Caco-2 (cell line): Measurements from ENCODE around the gene SGCD. TPM values are rescaled to one million over a fixed set of nuclear protein-coding genes. Genes with fewer than 3 reads are reported as not detected.

Source experiments
- BruUV-seq: library from RNA; stranded (reverse); fragments of 400-500 nt; replicated peaks from 2 replicates; lab custom pipeline; 2021; lab: Mats Ljungman, UMichigan
- CTCF ChIA-PET: fragments of 300-600 bp; sonication (Branson Sonifier 250); formaldehyde crosslinking; loops from one replicate; lab custom pipeline; 2022; ENCODE audit warnings: antibody characterized with exemption; lab: Charles Lee
- POLR2A ChIA-PET: fragments of 300-600 bp; sonication (Branson Sonifier 250); formaldehyde crosslinking; loops from one replicate; lab custom pipeline; 2022; ENCODE audit warnings: antibody characterized with exemption; lab: Charles Lee
- DNase-seq, 2 experiments: peaks; one replicate each; pipeline versions ENCODE4 v3.0.0 to v3.0.0-alpha.2; 2020 to 2022
- H3K27me3 ChIP-seq: replicated peaks from 2 replicates; pipeline ENCODE4 v1.6.0; 2011; ENCODE audit warnings: low read length; ENCODE audit not compliant: control insufficient read depth, insufficient read depth
- H3K36me3 ChIP-seq: 2 replicates; pipeline ENCODE4 v1.5.1; 2011; ENCODE audit warnings: low read length; ENCODE audit not compliant: control insufficient read depth, insufficient read depth
- H3K4me1 ChIP-seq: fragments of 250-450 bp; sonication (Bioruptor Pico); 2 replicates; pipeline ENCODE4 v1.5.1; 2020; ENCODE audit warnings: mild to moderate bottlenecking
- H3K4me3 ChIP-seq: 2 replicates; pipeline ENCODE4 v1.5.1; 2011; ENCODE audit warnings: low read depth, mild to moderate bottlenecking, control low read depth, low read length
- H3K9me3 ChIP-seq: fragments of 250-450 bp; sonication (Bioruptor Pico); 2 replicates; pipeline ENCODE4 v1.5.1; 2020; ENCODE audit warnings: mild to moderate bottlenecking, moderate library complexity
- H3K27ac Mint-ChIP-seq: one replicate; pipeline ENCODE4 v1.8.0; 2022; ENCODE audit warnings: mixed read lengths; ENCODE audit not compliant: unreplicated experiment
- H3K27me3 Mint-ChIP-seq: one replicate; pipeline ENCODE4 v1.8.0; 2022; ENCODE audit warnings: mixed read lengths; ENCODE audit not compliant: insufficient read depth, unreplicated experiment
- H3K36me3 Mint-ChIP-seq: one replicate; pipeline ENCODE4 v1.8.0; 2022; ENCODE audit warnings: mild to moderate bottlenecking, mixed read lengths; ENCODE audit not compliant: insufficient read depth, unreplicated experiment
- H3K4me1 Mint-ChIP-seq: one replicate; pipeline ENCODE4 v1.8.0; 2022; ENCODE audit warnings: low read depth, mixed read lengths; ENCODE audit not compliant: unreplicated experiment
- H3K4me3 Mint-ChIP-seq: one replicate; pipeline ENCODE4 v1.8.0; 2022; ENCODE audit warnings: mild to moderate bottlenecking, moderate library complexity, mixed read lengths; ENCODE audit not compliant: unreplicated experiment
- H3K9me3 Mint-ChIP-seq: one replicate; pipeline ENCODE4 v1.8.0; 2022; ENCODE audit warnings: mixed read lengths; ENCODE audit not compliant: unreplicated experiment
- intact Hi-C: fragments of 100-400 bp; cut with micrococcal nuclease; formaldehyde crosslinking; loops from one replicate; pipeline ENCODE4 v1.10.0; 2022; ENCODE audit not compliant: unreplicated experiment
- total RNA-seq: library from RNA; stranded (reverse); gene quantifications from 2 replicates; pipeline ENCODE4 v1.2.3, GENCODE V29; 2022
- TF ChIP-seq, protein P1 (sequence below), 2 experiments: fragments of 200-600 bp in 1 of 2; IDR thresholded peaks; 1 replicate in 1 of 2; 2 replicates in 1 of 2; pipeline versions ENCODE4 v1.5.1 to v1.8.0; 2011 to 2022; ENCODE audit warnings: antibody characterized with exemption in 1 of 2, control low read depth in 1 of 2, inconsistent platforms in 1 of 2, low read depth in 1 of 2, low read length in 1 of 2, mild to moderate bottlenecking in 1 of 2, moderate library complexity in 1 of 2; ENCODE audit not compliant: insufficient read depth in 1 of 2, severe bottlenecking in 1 of 2, unreplicated experiment in 1 of 2

Gene SGCD
- total RNA-seq, 1 experiment from 2014 or later, result 0.20 TPM

DNA sequence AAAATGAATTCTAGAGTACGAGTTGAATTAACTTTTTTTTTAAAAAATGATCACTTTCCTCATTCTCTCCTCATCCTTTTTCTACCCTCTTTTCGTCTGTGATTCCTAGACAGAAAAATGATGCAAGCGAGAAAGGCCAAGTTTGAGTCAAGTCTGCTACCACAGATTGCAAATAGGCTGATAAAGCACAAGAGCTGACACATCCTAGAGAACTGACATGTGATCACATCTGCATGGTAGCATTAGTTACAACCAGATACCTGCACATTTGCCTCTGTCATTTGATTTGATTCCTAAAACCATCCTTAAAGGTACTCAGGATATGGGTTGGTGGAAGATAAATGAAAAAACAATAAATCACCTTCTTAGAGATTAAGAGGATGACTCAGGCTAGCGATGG, 297.7 kb downstream of the SGCD start:
- CTCF ChIA-PET, result no interaction called here
- no peaks in the 10 kb centered on the region for H3K9me3 ChIP-seq
- no peaks in the 10 kb centered on the region for H3K4me1 ChIP-seq
- no peak for DNase-seq
- no peaks in the 10 kb centered on the region for H3K4me1 Mint-ChIP-seq
- H3K36me3 Mint-ChIP-seq, result no peaks in the 10 kb centered on the region
- POLR2A ChIA-PET, result no interaction called here
- H3K36me3 ChIP-seq, result no peaks in the 10 kb centered on the region
- no peaks in the 10 kb centered on the region for H3K9me3 Mint-ChIP-seq
- BruUV-seq, result no TSS peak
- TF ChIP-seq, protein P1, sequence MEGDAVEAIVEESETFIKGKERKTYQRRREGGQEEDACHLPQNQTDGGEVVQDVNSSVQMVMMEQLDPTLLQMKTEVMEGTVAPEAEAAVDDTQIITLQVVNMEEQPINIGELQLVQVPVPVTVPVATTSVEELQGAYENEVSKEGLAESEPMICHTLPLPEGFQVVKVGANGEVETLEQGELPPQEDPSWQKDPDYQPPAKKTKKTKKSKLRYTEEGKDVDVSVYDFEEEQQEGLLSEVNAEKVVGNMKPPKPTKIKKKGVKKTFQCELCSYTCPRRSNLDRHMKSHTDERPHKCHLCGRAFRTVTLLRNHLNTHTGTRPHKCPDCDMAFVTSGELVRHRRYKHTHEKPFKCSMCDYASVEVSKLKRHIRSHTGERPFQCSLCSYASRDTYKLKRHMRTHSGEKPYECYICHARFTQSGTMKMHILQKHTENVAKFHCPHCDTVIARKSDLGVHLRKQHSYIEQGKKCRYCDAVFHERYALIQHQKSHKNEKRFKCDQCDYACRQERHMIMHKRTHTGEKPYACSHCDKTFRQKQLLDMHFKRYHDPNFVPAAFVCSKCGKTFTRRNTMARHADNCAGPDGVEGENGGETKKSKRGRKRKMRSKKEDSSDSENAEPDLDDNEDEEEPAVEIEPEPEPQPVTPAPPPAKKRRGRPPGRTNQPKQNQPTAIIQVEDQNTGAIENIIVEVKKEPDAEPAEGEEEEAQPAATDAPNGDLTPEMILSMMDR (IDR thresholded peaks at IDR 0.05; ENCODE audit: insufficient read depth in 1 of 2, low read depth in 1 of 2, low read length in 1 of 2, severe bottlenecking in 1 of 2, unreplicated experiment in 1 of 2), result no peak
- no peak overlapping the region for H3K4me3 ChIP-seq
- no peak overlapping the region for H3K27ac Mint-ChIP-seq
- H3K4me3 Mint-ChIP-seq, result no peak overlapping the region
- no peaks in the 10 kb centered on the region for H3K27me3 ChIP-seq
- H3K27me3 Mint-ChIP-seq, result peaks cover 3% of the 10 kb centered on the region
- intact Hi-C loops, result no loop called here

DNA sequence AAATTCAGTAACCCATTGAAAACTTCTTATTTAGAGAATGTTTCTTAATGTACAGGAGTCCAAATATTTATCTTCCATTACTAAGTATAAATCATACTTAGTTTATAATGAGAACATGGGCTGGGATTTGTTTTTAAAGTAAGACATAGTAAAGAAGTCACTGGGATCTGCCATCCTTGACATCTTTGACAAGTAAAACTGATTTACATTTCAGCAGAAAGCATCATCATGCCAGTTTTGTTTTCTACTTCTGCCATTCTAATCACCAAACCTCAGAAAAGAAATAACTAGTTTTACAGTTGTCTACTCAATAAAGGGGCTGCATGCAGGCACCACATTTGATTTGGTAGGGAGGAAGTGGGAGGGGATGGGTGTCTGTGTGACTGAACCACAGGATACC, 301.5 kb downstream of the SGCD start:
- no peak for DNase-seq
- H3K9me3 ChIP-seq, result no peaks in the 10 kb centered on the region
- ChIA-PET POLR2A (no interaction called here), CTCF (no interaction called here)
- no TSS peak for BruUV-seq
- TF ChIP-seq, protein P1 (IDR thresholded peaks at IDR 0.05; ENCODE audit: insufficient read depth in 1 of 2, low read depth in 1 of 2, low read length in 1 of 2, severe bottlenecking in 1 of 2, unreplicated experiment in 1 of 2), result no peak
- H3K27me3 ChIP-seq, result no peaks in the 10 kb centered on the region
- H3K27me3 Mint-ChIP-seq, result no peaks in the 10 kb centered on the region
- H3K4me1 Mint-ChIP-seq, result no peaks in the 10 kb centered on the region
- H3K36me3 ChIP-seq, result no peaks in the 10 kb centered on the region
- no peak overlapping the region for H3K27ac Mint-ChIP-seq
- intact Hi-C loops, result no loop called here
- H3K36me3 Mint-ChIP-seq, result no peaks in the 10 kb centered on the region
- no peaks in the 10 kb centered on the region for H3K4me1 ChIP-seq
- H3K4me3 Mint-ChIP-seq, result no peak overlapping the region
- H3K4me3 ChIP-seq, result no peak overlapping the region
- H3K9me3 Mint-ChIP-seq, result no peaks in the 10 kb centered on the region

DNA sequence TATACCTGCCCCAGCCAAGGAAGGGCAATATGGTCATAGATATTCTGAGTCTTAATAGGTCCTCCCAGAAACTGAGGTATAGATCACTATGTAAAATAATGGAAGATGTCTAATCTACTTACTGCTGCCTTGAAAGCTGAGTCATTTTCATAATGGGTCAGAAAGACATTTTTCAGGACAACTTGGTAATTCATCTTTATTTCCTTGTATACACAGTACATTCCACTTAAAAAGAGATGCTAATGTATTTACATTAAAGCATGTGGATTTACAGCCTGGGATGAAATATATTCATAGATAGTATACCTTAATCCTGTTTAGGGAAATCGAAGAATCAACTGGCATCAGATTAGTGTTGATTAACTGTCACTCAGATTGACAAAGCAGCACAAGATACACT, 304.0 kb downstream of the SGCD start:
- Mint-ChIP-seq H3K27ac (no peak overlapping the region), H3K4me1 (no peaks in the 10 kb centered on the region), H3K4me3 (no peak overlapping the region), H3K27me3 (no peaks in the 10 kb centered on the region), H3K9me3 (no peaks in the 10 kb centered on the region), H3K36me3 (no peaks in the 10 kb centered on the region)
- CTCF ChIA-PET, result no interaction called here
- DNase-seq, result no peak
- H3K4me3 ChIP-seq, result no peak overlapping the region
- H3K36me3 ChIP-seq, result no peaks in the 10 kb centered on the region
- intact Hi-C loops, result no loop called here
- H3K9me3 ChIP-seq, result no peaks in the 10 kb centered on the region
- H3K4me1 ChIP-seq, result no peaks in the 10 kb centered on the region
- no TSS peak for BruUV-seq
- no peaks in the 10 kb centered on the region for H3K27me3 ChIP-seq
- TF ChIP-seq, protein P1 (IDR thresholded peaks at IDR 0.05; ENCODE audit: insufficient read depth in 1 of 2, low read depth in 1 of 2, low read length in 1 of 2, severe bottlenecking in 1 of 2, unreplicated experiment in 1 of 2), result no peak
- POLR2A ChIA-PET, result no interaction called here
